ENCODE measurements around the gene TAC1. TPM values are rescaled to one million over a fixed set of nuclear protein-coding genes. Genes with fewer than 3 reads are reported as not detected.

The TAC1 gene
- total RNA-seq = 0.16 TPM in 1 of 2 replicates, not detected in the other

DNA sequence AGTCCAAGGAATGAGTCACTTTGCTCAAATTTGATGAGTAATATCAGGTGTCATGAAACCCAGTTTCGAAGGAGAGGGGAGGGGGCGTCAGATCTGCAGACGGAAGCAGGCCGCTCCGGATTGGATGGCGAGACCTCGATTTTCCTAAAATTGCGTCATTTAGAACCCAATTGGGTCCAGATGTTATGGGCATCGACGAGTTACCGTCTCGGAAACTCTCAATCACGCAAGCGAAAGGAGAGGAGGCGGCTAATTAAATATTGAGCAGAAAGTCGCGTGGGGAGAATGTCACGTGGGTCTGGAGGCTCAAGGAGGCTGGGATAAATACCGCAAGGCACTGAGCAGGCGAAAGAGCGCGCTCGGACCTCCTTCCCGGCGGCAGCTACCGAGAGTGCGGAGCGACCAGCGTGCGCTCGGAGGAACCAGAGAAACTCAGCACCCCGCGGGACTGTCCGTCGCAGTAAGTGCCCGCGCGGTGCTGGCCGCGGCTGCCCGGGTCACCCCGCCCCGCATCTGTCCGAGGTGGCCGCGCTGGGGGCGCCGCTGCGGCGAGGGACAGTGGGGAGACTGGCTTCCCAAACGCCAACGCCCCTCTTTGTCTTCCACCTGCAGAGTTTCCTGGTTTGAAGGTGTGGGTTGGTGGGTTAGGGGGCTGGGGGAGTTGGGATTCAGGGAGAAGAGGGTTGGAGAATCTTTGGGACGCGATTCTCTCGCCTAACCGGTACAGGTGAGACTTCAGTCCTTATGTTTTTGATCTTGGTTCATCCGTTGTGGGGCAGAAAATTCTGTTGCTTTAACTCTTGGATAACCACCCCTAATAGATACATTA lies at the start of gene TAC1:
Gene TAC1 (plus strand): TSS at position 351 of the 829 bp plus-strand sequence. CDS start 527 bp downstream, outside the sequence.

Other genes with a start within 250 kb of the TAC1 start
- 11.0 and 27.0 TPM in 2 replicates for gene ASNS, start 140.3 kb downstream of the TAC1 start, total RNA-seq